Measurements from ENCODE around the gene PKP2.
"Not testable (repeated sequence)": the region's sequence is repeated elsewhere in the genome, so short reads cannot be mapped to it uniquely, and the experiment has no call there.

PKP2 gene

GRCh38 chr12:32895688-32896431 lies 717 bp downstream of the PKP2 start:
- DNase-seq, result no peak

- no peak for DNase-seq
These were observed 2.0 kb downstream of the PKP2 start for GRCh38 chr12:32894566-32894965.

- no peak for DNase-seq
These were observed 3.1 kb downstream of the PKP2 start for GRCh38 chr12:32893458-32893857.

- no peak for DNase-seq
These were observed 3.5 kb downstream of the PKP2 start for GRCh38 chr12:32893043-32893442.

- DNase-seq, result not testable (repeated sequence)
These were observed 4.2 kb downstream of the PKP2 start for GRCh38 chr12:32892369-32892768.

GRCh38 chr12:32891956-32892355 lies 4.6 kb downstream of the PKP2 start:
- DNase-seq, result no peak

- no peak for DNase-seq
These were observed 5.1 kb downstream of the PKP2 start for GRCh38 chr12:32891526-32891925.

GRCh38 chr12:32889011-32889760 lies 7.4 kb downstream of the PKP2 start:
- DNase-seq, result no peak

GRCh38 chr12:32887058-32887457 lies 9.5 kb downstream of the PKP2 start:
- DNase-seq, result no peak

- no peak for DNase-seq
These were observed 10.7 kb downstream of the PKP2 start for GRCh38 chr12:32885831-32886230.

- no peak for DNase-seq
These were observed 11.6 kb downstream of the PKP2 start for GRCh38 chr12:32884962-32885361.

GRCh38 chr12:32881702-32882101 lies 14.9 kb downstream of the PKP2 start:
- DNase-seq, result no peak

- DNase-seq, result no peak
These were observed 15.5 kb downstream of the PKP2 start for GRCh38 chr12:32881107-32881506.

- not testable (repeated sequence) for DNase-seq
These were observed 17.5 kb downstream of the PKP2 start for GRCh38 chr12:32879066-32879465.

GRCh38 chr12:32877601-32878459 lies 18.7 kb downstream of the PKP2 start:
- peak in 5 of 14 donors; percentile 6 to 97 (median 26) for DNase-seq

GRCh38 chr12:32876004-32876403 lies 20.6 kb downstream of the PKP2 start:
- DNase-seq, result no peak

GRCh38 chr12:32874975-32875374 lies 21.6 kb downstream of the PKP2 start:
- no peak for DNase-seq

GRCh38 chr12:32874078-32874477 lies 22.5 kb downstream of the PKP2 start:
- DNase-seq, result no peak

- not testable (repeated sequence) for DNase-seq
These were observed 24.2 kb downstream of the PKP2 start for GRCh38 chr12:32872416-32872815.

GRCh38 chr12:32870716-32871115 lies 25.9 kb downstream of the PKP2 start:
- DNase-seq, result no peak

GRCh38 chr12:32868885-32869284 lies 27.7 kb downstream of the PKP2 start:
- DNase-seq, result no peak

- DNase-seq, result no peak
These were observed 31.8 kb downstream of the PKP2 start for GRCh38 chr12:32864731-32865130.

- no peak for DNase-seq
These were observed 33.4 kb downstream of the PKP2 start for GRCh38 chr12:32863128-32863527.

Measured in C1 segment of cervical spinal cord (tissue), 14 donors.